ENCODE measurements around the gene TMEM250.

DNA sequence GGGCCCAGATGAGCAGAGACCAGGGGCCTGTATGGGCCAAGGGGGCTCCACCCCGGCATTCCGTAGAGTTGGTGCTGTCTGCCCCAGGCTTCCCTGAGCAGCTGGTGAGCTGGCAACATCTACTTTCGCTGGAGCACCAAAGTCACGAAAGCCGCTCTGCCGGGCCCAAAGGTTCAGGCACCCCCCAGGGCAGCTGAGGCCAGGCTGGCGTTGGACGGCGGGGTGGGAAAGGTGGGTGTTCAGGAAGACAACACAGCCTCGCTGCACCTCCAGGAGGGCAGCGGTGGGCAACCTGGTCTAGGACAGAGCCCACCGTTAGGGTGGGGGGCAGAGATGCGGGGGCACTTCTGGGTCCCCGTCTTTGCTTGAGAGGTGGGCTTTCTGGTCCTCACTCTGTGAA is 30.1 kb upstream of the TMEM250 start:
- TF ChIP-seq, protein P1, sequence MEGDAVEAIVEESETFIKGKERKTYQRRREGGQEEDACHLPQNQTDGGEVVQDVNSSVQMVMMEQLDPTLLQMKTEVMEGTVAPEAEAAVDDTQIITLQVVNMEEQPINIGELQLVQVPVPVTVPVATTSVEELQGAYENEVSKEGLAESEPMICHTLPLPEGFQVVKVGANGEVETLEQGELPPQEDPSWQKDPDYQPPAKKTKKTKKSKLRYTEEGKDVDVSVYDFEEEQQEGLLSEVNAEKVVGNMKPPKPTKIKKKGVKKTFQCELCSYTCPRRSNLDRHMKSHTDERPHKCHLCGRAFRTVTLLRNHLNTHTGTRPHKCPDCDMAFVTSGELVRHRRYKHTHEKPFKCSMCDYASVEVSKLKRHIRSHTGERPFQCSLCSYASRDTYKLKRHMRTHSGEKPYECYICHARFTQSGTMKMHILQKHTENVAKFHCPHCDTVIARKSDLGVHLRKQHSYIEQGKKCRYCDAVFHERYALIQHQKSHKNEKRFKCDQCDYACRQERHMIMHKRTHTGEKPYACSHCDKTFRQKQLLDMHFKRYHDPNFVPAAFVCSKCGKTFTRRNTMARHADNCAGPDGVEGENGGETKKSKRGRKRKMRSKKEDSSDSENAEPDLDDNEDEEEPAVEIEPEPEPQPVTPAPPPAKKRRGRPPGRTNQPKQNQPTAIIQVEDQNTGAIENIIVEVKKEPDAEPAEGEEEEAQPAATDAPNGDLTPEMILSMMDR (IDR thresholded peaks at IDR 0.05) = no peak
- TF ChIP-seq POLR2A (IDR thresholded peaks at IDR 0.05) = no peak
